GM20431 (cell line): Measurements from ENCODE around the gene CAMKK1.

Experiments
- in situ Hi-C: fragments of 300-500 bp; cut with MseI, MboI; formaldehyde crosslinking; loops from one replicate; pipeline ENCODE4 v1.15.0; 2020; ENCODE audit warnings: low sequenced_read_pairs; ENCODE audit not compliant: unreplicated experiment

The CAMKK1 gene

DNA sequence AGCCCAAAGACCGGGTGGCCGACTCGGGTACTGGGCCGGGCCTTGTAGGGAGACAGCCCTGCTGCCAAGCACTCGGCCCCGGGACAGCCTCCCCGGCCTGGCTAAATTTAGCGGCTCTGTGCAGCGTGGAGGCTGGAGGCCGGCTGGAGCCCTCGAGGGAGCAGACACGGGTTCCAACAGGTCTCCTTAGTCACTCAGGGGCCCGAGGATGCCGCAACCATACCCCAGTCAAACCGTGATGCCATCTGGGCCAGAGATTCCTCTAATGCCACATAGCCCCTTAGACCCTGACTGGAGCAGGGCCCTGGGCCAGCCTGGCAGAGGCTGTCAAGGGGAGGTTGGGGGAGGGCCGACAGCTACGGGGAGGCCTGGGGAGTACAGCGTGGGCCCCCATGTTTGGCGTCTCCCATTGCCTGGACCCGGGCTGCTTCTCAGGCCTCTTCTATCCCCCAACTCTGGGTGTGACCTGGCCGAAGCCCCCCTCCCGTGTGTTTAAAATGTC is 26.3 kb upstream of the CAMKK1 start:
- in situ Hi-C loops: no loop called here

DNA sequence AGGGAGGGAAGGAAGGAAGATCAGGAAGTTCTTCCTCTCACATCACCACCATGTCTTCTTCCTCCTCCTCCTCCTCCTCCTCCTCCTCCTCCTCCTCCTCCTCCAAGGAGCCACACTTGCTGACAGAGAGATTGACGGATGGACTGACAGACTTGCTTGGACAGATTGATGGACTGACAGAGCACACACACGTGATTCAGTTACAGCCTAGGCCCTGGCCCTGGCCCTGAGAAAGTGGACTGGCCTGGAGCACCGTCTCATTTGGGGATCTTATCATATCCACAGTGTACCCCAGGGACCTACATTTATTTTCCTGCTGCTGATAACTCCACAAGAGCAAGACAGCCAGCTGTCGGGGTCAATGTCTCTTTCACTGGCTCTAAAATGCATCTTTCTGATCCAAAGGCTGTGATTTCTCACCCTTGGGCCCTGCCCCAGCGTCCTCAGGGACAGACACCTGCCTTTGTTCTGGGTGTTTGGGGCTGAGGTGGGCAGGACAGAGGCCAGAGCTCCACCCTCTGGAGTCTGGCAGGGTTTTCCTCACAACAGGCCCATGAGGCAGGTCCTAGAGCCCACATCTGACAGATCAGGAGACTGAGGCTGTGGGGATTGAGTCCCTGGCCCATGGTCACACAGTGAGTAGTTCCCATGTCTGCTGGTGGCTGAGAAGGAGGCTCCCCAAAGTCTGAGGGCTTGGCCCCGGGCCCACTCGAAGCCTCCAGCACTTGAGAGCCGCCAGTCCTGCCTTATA is 25.7 kb upstream of the CAMKK1 start:
- in situ Hi-C loops: no loop called here

DNA sequence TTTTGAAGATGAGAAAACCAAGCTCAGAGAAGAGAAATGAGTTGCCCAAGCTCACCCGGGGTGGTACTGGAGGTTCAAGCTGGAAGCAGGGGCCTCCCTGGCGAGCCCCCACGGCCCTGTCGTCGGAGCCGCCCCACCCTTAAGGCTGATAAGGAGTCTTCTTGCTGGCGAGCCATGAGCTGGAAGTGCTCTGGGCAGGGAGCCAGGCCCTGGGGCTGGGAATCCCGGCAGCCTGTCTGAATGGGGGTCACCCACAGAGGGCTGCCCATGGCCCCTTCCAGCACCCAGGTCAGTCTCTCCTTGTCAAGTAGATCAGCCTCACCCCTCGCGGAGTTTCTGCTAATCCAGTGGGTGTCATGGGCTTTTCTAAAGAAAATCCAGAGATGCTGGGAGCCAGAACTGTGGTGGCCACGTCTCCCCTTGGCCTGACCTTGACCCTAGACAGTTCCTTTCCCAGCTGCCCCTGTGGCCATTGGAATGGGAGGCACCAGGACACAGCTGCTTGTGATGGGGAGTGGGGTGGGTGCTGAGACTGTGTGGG is 24.6 kb upstream of the CAMKK1 start:
- in situ Hi-C loops: no loop called here

DNA sequence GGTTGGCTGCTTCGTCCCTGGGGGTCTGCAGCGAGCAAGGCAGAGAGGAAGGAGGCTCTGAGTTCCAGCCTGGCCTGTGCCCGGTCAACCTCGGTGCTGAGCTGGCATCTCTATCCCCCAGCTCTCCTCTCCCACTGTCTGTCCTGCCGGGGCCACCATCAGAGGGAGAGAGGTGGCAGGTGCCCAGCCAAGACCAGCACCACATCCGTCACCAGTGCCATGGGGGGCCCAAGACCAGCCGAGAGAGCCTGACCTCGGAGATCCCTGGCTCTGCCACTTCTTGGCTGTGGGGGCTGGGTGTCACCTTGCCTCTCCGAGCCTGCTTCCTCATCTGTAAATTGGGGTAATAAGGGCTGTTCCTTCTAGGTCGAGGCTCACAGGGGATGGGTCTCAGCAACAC is 24.0 kb upstream of the CAMKK1 start:
- in situ Hi-C loops: no loop called here

DNA sequence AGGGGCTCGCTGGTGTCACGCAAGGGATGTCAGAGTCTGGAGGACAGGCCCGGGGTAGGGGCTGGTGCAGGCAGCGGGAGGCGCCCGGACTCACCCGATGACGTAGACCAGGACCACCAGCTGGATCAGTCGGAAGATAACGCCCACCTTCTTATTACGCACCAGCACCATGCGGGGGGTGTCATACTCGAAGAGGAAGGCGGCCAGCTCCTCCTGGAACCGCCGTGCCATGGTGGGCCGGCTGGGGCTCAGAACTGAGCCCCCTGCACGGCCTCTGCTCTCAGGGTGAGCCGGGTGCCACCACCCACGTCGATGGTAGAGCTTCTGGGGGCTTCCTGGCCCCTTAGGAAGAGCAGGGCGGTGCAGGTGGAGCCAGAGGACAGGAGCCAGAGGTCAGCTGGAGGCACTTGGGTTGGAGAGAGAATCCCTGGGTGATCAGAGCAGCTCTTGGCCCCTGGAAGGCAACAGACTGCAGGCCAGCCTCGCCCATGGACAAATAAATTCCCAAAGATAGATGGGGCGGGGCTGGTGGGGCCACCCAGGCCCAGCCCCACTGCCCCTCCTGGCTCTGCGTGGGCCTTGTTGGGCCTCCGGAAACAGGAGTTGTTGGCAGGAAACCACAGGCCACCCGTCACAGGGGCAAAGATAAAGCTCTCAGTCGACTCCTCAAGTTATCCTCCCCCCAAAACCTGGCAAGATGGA is 23.3 kb upstream of the CAMKK1 start, which contains the start of gene P2RX1:
Gene P2RX1 (minus strand): TSS at position 471 of the 702 bp plus-strand sequence. CDS start 240 bp downstream, at position 231.
- in situ Hi-C loops: no loop called here

DNA sequence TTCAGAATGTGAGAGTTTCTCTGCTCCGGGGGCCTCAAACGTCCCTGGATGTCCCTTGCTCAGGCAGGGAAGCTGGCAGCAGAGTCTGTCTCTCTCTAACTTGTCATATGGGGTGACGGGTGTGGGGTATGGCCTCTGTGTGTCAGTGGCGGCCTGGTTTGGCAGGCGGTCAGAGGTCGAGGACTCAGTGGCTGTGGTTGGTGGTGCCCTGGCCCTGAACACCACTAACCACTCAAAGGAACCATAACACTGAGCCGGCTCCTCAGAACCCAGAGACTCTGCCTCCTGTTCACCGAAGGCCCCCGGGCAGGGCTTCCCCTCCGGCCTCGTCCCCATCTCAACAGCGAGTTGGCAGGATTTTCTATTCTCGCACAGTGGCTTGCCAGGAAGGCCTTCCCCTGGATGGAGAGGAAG is 22.7 kb upstream of the CAMKK1 start:
- in situ Hi-C loops: no loop called here

DNA sequence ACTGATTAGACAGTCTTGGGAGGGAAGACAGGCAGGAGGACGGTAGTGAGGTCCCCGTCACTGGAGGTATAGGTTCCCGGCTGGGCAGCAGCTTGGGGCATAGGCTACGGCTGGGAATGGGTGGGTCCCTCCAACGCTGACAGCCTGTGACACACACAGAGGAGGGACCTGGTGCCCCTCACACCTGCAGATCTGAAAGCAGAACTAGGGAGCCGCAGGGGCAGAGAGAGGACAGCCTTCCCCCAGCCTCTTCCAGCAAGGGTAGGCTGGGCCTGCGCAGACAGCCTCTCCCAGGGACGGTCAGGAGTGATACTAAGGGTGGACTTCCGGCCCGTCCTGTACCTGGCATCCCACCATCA is 21.4 kb upstream of the CAMKK1 start:
- in situ Hi-C loops: no loop called here

DNA sequence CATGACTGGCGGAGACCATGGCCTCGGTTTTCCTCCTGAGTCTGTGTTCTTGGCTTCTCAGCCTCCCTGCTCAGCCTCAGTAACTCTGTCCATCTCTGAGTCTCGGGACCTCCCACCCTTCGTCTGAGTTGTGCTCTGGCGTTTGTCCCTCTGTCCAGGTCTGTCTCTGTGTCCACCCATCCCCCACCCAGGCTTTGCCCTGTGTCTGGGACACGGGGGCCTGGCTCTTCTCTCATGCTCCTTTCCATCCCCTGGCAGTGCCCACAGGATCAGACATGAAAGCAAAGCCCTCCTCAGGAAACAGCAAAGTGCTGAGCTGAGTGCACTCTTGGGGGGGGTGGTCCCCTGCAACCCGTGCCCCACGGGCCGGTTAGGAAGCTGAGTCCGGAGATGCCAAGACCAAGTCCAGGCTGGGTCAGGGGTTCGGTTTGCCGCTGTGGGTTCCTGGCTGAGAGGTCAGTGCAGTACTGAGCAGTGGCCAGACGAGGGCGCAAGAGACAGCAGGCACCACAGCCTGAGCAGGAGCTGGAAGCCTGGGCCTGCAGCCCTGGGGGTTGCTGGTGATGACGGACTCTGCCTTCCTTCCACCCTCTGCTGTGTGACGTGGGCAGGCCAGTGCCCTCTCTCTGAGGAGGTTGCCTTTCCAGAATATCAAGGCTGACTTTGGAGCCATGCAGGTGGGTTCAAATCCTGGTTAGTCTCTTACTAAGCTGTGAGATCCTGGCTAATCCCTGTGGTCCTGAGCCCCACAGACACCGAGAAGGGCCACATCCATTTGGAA is 20.9 kb upstream of the CAMKK1 start:
- in situ Hi-C loops: no loop called here

DNA sequence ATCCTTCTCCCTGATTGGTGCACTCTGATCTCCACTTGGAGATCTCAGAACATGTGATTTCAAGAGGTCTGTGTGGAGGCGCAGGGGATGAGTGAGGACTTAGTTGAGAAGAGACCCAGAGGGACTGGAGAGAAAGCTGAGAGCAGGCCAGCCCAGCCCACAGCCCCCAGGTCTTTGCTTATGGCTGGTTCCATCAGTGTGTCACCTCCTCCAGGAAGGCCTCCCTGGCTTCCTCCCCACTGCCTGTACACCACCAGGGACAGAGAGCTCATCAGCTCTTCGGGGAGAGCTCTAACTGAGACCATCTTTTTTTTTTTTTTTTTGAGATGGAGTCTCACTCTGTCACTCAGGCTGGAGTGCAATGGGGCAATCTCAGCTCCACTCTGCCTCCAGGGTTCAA is 20.0 kb upstream of the CAMKK1 start:
- in situ Hi-C loops: no loop called here

DNA sequence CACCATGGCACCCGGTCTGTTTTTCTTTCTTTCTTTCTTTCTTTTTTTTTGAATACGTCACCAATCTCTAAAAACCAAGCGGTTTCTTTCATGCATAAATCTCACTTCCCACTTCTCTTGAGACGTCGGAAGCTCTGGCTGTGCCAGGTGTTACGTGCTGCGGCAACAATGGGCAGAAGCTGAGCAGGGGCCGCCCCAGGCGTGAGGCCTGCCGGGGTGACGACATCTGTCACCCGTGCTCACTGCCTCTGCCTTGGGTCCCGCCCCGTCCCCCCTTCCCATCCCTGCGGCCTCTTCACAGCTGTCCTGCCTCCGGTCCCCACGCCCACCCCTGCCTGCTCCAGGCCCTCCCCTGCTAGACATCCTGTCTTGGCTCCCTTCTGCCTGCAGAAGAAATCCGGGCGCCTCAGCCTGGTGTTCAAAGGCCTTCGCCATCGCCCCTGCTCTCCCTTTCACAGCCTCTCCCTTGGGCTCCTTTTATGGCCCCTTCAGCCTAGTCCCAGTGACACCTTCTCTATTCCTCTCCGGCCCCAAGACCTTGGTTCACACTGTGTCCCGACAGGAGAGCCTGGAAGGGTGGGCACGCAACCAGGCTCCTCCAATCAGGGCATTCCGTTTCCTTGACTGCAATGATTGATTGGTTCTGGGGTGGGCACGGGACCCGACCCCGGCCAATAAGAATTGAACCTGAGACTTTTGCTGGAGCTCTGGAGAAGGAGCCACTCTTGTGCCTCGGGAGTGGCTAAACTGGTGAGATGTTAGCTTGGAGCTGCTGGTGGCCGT is 18.6 kb upstream of the CAMKK1 start:
- in situ Hi-C loops: no loop called here

DNA sequence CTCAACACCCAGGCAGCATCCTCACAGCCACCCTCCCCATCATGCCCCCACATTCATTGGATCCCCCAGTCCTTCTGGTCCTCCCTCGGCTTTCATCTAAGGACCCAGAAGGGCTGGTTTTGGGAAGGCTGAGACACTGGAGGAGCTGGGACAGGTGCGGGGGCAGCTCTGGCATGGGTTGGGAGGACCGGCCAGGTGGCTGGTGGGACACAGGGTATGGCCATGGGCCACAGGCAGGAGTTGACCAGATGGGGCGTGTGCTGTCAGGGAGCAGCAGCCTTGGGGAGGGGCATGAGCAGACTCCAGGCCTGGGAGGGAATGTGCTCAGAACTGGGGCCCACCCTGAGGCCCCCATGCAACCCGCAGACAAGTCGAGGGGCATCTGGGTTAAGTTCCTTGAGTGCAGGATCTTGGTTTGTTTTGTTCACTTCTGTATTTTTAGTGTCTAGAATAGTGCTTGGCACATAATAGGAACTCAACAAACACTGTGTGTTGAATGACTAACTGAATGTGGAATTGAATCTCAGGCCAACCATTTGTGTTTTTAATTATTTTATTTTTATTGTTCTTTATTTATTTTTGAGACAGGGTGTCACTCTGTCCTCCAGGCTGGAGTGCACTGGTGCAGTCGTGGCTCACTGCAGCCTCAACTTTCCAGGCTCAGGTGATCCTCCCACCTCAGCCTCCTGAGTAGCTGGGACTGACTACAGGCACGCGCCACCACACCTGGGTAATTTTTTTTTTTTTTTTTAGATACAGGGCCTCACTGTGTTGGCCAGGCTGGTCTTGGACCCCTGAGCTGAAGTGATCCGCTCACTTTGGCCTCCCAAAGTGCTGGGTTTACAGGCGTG is 17.8 kb upstream of the CAMKK1 start:
- in situ Hi-C loops: no loop called here

DNA sequence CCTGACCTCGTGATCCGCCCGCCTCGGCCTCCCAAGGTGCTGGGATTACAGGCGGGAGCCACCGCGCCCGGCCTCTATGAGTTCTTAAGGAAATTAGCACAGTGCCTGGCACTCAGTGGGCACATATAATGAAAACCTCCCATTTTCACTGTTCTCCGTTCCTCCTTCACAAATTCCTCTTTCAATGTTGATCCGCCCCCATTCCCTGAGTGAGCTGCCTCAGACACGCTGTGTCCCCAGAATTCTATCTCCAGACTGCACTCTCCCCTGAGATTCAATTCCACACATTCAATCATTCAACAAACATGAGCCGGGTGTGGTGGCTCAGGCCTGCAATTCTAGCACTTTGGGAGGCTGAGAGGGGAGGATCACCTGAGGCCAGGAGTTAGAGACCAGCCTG is 16.4 kb upstream of the CAMKK1 start:
- in situ Hi-C loops: no loop called here

DNA sequence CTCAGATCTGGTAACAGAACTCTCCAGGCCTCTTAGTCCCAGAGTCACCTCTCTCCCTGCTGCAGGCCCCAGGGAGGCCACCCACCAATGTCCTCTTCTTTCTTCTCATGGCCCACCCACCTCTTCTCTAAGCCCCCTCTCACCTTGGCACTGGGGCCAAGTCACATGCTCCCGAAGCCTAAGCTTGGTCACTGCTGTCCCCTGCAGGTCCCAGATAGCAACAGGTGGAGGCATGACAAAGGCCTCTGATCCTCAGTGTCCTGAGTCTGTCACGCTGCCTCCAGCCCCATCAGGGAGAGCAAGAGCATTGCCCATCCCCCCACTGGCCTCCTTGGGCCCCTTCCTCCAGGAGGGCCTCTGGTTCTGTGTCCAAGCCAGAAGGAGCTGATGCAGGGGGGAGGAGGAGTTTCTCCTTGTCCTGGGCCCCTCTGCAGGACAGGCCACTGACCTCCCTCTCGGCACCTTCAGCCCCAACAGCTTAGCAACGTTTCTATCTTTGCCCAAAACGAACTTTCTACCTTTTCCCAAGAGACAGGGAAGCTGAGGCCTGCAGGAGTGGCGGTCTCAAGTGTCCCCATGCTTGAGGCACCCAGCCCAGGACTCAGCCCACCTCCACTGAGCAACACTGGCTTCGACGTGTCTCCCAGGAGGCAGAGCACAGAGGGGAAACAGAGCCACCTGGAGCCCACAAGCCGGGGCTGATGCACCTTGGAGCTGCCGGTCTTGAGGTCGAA is 14.8 kb upstream of the CAMKK1 start:
- in situ Hi-C loops: no loop called here

DNA sequence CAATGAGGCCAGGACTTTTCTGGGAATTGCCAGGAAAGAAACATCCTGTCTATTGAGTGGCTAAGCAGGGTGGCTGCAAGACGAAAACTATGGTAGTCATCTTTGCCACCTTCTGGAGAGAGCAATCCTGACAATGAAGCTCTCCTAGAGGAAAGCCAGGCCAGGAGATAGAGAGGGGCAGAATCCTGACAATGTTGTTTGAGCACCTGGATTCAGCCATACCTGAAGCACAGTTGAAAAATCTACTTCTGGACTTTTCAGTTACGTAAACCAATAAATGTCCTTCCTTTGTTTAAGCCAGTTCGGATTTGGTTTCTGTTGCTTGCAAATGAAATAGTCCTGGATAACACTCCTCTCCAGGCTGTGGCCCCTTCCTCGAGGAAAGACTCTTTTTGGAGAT is 14.0 kb upstream of the CAMKK1 start:
- in situ Hi-C loops: no loop called here

DNA sequence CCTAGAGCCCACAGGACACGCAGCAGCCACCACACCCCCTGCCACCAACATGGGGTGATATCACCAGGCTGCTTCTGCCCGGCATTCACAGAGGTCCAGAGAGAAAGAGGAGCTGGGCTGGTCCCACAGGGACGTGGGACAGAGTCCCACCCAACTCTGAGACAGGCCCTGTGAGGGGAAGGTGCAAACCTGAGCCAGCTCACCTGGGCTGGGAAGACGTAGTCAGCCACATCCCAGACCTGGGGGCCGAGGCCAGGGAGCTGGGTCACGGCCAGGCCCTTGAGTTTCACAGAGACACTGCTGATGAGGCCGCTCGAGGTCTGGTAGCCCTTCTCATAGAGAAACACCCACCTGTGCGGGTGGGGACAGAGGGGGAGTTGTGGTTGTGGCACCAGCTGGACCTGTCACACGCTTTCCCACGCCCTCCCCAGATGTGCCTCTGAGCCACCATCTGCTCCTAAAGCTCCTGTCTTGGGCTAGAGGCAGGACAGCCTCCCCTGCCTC is 12.2 kb upstream of the CAMKK1 start:
- in situ Hi-C loops: no loop called here

DNA sequence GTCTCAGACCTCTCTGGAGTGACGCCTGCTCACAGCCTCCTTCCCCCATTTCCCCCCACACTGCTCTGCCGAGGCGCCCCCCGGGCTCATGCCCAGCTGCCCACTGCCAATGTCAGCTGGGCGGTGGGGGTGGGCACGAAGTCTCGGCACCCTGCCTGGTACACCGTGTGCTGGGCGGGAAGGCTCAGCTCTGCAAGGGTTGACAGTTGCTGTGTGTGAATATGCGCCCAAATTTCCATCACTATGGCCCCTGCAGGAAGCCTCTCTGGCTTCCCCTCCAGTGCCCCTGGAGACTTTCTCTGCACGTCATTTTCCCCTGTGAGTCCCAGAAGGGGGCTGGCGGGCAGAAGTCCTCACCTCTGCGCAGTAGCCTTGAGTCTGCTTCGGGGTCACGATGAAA is 11.6 kb upstream of the CAMKK1 start:
- in situ Hi-C loops: no loop called here

DNA sequence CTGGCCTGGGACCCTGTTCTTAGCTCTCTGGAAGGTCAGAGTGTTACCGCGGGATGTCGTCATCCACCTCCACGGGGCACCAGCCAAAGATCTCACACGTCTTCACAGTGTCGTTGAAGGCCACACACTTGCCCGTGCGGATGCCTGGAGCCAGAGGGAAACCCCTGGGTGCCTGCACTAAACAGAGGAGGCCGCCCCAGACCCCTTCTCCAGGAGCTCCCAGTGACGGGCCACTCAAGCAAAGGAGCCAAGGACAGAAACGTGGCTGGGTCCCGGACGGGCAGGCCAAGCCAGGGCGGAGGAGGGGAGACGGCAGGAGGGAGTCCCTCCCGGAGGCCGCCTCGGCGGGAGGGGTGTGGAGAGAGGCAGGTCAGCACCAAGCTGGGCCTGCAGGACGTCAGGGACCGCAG is 11.0 kb upstream of the CAMKK1 start:
- in situ Hi-C loops: no loop called here
